Measurements from ENCODE around the gene TMC4.
"Not testable (repeated sequence)": the region's sequence is repeated elsewhere in the genome, so short reads cannot be mapped to it uniquely, and the experiment has no call there.

DNA sequence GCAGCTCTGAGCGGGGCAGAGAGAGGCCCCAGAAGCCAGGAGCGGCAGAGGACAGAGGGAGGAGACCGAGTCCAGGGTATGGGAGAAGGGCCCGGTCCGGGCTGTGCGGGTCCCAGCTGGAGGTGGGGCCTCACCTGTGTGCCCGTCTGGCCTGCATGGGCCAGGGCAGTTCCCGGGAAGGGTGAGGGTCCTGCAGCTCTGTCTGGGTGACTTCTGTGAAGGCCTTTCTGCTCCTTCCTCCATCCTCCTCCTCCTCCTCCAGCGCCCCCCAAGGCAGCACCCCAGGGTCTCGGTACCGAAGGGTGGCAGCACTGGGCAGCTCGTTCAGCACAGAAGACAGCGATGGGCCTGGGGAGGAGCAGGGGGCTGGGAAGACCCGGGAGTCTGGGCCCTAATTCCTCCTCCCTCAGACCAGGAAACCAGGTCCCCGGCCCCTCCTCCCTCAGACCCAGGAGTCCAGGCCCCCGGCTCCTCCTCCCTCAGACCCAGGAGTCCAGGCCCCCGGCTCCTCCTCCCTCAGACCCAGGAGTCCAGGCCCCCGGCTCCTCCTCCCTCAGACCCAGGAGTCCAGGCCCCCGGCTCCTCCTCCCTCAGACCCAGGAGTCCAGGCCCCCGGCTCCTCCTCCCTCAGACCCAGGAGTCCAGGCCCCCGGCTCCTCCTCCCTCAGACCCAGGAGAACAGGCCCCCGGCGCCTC is 1.1 kb downstream of the TMC4 start:
- not testable (repeated sequence) for TF ChIP-seq POLR2AphosphoS5 (IDR thresholded peaks at IDR 0.05); EP300 (IDR thresholded peaks at IDR 0.05; ENCODE audit: low read depth); POLR2A (IDR thresholded peaks at IDR 0.05)
- TF ChIP-seq, protein P1, sequence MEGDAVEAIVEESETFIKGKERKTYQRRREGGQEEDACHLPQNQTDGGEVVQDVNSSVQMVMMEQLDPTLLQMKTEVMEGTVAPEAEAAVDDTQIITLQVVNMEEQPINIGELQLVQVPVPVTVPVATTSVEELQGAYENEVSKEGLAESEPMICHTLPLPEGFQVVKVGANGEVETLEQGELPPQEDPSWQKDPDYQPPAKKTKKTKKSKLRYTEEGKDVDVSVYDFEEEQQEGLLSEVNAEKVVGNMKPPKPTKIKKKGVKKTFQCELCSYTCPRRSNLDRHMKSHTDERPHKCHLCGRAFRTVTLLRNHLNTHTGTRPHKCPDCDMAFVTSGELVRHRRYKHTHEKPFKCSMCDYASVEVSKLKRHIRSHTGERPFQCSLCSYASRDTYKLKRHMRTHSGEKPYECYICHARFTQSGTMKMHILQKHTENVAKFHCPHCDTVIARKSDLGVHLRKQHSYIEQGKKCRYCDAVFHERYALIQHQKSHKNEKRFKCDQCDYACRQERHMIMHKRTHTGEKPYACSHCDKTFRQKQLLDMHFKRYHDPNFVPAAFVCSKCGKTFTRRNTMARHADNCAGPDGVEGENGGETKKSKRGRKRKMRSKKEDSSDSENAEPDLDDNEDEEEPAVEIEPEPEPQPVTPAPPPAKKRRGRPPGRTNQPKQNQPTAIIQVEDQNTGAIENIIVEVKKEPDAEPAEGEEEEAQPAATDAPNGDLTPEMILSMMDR (IDR thresholded peaks at IDR 0.05): not testable (repeated sequence)
